Epidermal melanocyte (primary cell): ENCODE results near the gene TRIM7.
"Not testable (repeated sequence)": the region's sequence is repeated elsewhere in the genome, so short reads cannot be mapped to it uniquely, and the experiment has no call there.

Experiments
- DNase-seq: peaks from one replicate; pipeline ENCODE4 v3.0.0; 2011; ENCODE audit warnings: low spot score; ENCODE audit not compliant: insufficient read length

TRIM7 gene

DNA sequence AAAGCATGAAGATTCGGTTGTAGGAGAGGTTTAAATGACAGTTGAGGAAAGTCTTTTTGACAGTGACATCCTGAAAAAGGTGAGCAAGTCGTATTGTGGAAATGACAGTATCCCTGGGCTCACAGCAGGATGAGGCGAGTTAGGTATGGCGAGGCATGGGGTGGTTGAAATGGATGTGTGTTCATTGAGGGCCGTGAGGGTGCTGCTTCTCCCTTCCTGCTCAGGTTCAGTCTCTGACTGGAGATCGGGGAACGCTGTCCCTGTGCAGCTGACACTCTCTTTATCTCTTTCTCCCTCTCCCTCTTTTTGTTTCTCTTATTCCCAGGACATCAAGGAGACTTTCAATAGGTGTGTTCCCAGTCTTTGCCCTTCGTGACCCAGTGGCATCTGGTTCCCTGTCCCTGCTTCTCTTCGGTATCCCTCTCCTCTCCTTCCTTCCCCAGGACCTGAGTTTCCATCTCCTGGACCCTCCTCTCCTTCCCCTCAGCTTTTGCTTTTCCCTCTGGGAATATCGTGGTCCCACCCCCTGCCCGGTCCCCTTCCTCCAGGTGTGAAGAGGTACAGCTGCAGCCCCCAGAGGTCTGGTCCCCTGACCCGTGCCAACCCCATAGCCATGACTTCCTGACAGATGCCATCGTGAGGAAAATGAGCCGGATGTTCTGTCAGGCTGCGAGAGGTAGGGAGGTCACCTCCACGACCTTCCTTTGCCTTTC lies 28.2 kb upstream of the TRIM7 start:
- no peak for DNase-seq

DNA sequence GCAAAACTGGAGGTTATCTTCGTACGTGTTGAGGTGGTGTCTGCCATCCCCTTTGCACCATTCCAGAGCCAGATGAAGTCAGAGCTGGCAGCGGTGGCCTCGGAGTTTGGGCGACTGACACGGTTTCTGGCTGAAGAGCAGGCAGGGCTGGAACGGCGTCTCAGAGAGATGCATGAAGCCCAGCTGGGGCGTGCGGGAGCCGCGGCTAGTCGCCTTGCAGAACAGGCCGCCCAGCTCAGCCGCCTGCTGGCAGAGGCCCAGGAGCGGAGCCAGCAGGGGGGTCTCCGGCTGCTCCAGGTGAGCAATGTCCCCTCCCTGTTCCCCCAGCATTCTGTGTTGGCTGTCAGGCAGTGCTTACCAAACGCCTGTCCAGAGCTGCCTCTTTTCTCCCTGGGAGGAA lies 27.6 kb upstream of the TRIM7 start:
- DNase-seq, result no peak

DNA sequence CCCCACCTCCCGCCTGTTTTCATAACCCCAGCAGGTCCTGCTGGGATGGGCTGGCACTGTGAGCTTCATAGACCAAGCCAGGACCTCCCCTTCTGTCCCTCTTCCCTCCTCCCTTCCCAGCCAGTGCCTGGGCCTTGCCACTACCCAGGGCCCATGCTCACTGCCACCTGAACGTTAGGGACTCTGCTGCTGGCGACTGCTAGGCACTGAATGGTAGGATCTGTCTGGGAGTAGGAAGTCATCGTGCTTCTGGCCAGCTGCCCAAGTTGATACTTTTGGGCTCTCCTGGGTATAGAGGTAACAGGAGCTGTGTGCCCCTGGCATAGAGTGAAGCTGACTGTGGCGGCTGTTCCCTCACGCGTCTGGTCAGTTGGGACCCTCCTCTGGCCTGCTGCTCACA lies 26.4 kb upstream of the TRIM7 start:
- DNase-seq, result no peak

DNA sequence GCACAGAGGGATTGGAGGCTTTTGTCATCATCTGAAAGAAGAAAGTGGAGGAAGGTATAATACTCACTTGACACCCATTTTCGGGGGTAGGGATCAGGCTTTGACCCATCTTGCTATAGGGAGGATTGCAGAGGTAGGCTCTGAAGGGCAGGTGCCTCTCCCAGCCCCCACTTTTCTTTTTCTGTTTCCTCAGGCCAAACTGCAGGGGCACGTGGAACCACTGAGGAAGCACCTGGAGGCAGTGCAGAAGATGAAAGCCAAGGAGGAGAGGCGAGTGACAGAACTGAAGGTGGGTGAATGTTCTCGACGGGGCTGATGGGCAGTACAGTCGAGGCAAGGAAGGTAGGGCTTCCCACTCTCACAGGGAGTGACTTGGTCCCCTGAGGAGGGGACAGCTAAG lies 25.6 kb upstream of the TRIM7 start:
- no peak for DNase-seq

DNA sequence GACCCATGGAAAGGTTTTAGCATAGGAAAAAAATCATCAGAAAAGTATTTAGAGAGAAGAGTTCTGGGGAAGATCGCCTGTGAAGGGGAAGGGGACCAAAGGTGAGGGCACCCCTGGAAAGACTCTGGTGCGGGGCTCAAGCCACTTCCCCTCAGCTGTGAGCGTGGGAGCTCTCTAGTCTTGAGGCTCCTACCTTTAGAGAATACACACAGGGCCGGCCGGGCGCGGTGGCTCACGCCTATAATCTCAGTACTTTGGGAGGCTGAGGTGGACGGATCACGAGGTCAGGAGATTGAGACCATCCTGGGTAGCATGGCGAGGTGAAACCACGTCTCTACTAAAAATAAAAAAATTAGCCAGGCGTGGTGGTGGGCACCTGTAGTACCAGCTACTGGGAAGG lies 25.0 kb upstream of the TRIM7 start:
- DNase-seq, result no peak

DNA sequence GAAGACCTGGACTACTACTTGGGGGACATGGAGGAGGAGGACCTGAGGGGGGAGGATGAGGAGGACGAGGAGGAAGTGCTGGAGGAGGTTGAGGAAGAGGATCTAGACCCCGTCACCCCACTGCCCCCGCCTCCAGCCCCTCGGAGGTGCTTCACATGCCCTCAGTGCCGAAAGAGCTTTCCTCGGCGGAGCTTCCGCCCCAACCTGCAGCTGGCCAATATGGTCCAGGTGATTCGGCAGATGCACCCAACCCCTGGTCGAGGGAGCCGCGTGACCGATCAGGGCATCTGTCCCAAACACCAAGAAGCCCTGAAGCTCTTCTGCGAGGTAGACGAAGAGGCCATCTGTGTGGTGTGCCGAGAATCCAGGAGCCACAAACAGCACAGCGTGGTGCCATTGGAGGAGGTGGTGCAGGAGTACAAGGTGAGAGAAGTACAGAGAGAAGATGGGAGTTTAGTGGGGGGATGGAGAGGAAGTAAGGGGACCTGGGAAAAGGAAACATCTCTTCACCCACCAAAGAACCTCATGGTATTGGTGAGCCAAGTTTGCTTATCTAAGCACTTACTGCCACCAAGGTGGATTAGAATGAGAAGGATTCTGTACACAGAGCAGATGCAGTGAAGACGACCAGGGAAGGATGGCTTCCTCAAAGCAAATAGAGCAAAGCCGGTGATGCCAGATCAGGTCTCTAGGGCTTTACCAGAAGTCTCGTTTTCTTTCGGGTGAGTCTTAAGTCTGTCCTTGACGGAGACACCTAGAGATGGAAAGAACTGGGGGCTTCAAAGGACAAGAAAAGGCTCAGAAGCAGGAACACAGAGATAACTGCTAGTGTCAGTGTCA lies 19.6 kb upstream of the TRIM7 start:
- no peak for DNase-seq

DNA sequence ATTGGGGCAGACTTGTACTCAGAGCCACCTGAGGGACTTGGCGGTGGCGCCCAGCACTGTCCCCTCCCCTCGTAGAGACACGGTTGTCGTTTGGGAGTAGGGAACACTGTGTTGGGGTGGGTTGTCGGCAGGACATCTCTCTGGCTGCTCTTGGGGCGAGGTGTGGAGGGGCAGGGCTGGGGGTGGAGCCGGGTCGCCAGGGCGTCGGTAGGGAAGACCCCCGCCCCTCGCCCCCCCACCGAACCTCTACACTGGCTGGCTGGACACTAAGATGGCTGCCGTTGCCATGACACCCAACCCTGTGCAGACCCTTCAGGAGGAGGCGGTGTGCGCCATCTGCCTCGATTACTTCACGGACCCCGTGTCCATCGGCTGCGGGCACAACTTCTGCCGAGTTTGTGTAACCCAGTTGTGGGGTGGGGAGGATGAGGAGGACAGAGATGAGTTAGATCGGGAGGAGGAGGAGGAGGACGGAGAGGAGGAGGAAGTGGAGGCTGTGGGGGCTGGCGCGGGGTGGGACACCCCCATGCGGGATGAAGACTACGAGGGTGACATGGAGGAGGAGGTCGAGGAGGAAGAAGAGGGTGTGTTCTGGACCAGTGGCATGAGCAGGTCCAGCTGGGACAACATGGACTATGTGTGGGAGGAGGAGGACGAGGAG lies 18.9 kb upstream of the TRIM7 start:
- DNase-seq, result no peak

DNA sequence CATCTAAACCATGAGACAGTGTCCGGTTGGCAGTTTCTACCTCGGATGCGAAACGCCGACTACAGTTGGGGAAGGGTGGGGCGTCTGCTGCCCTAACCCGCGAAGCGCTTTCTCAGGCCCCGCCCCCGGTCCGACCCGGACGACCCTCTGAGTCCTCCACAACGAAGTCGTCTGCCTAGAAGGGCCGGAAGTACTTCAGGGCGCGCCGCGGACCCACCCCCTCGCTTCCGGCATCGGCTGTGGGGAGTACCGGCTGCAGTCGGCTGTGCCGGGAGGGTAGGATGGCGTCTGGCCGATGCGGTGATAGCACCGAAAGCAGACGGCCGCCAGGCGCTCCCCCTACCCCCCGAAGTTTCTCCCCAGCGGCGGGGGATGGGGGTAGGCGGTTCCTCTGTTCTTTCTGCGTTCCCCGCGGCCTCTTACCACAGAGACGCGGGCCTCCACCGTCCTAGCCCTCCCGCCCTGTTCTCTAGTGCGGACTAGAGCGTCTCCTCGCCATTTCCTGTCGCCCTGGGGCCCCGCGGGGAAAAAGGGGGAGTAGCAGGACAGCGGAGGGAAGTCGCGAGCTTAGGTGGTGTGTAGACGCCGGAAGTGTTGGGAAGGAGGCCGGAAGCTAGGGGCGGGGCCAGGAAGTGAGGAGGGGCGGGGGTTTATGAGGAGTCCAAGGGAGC lies 18.2 kb upstream of the TRIM7 start, which contains the start of gene TRIM41:
Gene TRIM41, plus strand, starts transcription at position 224 of the 671 bp plus-strand sequence. CDS start 719 bp downstream, outside the sequence.
- peak; percentile 94 for DNase-seq

DNA sequence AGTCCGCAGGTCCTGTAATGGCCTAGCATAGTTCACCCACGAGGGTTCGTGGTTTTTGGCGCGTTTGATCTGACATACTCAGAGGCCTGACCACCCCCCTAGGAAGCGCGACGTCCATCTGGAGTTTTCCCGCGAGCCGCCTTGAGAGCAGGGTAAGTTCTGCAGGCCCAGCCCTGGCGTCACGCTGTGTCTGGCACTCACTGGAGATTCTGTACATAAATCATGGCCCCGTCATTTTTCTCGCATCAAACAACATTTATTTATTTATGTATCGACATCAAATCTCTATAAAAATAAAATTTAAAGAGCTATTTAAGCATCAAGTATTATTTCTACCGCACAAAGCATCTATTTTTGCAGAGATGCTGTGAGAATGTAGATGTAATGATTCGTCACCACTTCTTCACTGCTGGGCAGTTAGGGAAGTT lies 17.6 kb upstream of the TRIM7 start:
- no peak for DNase-seq

DNA sequence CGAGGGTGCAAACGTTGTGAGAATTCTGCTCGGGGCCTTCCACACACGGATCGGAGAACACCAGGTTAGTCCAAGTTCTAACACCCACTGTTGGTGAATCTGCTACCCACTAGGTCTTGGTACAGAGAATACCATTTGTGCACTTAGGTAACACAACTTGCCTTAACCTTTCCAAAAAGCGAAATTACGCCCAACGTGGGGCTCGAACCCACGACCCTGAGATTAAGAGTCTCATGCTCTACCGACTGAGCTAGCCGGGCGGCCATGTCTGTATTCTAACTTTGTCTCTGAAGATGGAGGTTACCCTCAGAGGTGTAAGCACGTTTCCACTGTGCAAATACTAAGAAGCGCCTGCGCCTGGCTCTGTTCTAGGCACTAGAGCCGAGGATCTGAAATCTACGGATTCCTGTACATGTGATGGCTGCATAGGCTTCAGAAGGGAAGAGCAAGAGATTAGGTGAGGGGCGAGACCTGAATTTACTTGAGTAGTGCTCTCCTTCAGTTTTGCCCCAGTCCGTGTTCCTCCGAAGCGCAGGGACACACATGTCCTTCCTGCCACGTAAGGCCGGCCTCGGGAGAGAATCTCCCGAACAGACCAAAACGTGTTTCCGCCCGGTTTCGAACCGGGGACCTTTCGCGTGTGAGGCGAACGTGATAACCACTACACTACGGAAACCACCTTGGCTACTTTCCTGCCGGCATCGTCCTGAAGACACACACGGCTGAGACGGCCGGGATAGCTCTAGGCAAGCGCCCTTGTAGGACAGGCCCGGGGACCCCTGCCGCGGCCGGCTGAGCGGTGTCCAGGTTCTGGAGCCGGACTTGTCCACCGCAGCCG lies 17.0 kb upstream of the TRIM7 start:
- DNase-seq, result no peak

DNA sequence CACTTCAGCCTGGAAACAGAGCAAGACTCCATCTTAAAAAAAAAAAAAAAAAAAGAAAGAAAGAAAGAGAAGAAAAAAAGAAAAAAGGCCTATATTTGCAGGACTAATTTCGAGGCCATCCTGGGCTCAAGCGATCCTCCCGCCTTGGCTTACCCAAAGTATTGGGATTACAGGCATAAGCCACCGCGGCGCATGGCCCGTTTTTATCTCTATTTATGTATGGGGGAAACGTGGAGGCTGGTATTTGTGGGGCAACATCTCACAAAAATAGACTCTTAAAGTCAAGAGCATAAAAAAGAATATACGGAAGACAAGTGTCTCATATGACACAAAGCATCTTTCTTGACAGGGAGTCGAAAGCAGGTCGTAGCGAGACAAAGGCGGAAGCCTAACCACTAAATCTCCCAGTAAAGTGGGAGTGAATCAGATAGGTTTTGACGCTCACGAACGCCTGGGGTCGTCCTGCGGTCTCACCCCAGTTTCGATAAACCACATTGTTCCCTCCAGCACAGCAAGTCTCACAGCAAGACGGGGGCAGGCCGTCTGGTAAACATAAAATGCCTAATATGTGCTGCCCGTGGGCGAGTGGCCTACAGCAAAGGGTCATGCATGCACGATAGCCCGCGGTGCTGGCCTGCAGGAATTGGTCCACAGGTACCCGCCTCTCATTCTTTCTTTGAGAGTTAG lies 16.3 kb upstream of the TRIM7 start:
- DNase-seq, result no peak

DNA sequence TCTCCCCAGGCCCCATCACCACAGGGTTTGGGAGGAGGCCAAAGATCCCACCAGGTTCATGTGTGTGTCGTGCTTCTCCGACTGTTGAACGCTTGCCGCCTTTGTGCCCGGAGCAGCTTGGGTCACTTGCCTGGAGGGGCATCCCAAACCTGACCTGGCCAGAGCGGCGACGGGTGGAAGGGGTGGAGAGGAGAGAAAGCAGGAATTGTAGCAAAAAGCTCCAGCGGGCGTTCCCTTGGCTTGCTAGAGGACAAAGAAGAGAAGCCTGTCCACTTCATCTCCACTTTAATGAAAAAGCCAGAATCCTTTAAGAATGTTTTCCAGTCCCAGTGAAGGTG lies 15.2 kb upstream of the TRIM7 start:
- no peak for DNase-seq

DNA sequence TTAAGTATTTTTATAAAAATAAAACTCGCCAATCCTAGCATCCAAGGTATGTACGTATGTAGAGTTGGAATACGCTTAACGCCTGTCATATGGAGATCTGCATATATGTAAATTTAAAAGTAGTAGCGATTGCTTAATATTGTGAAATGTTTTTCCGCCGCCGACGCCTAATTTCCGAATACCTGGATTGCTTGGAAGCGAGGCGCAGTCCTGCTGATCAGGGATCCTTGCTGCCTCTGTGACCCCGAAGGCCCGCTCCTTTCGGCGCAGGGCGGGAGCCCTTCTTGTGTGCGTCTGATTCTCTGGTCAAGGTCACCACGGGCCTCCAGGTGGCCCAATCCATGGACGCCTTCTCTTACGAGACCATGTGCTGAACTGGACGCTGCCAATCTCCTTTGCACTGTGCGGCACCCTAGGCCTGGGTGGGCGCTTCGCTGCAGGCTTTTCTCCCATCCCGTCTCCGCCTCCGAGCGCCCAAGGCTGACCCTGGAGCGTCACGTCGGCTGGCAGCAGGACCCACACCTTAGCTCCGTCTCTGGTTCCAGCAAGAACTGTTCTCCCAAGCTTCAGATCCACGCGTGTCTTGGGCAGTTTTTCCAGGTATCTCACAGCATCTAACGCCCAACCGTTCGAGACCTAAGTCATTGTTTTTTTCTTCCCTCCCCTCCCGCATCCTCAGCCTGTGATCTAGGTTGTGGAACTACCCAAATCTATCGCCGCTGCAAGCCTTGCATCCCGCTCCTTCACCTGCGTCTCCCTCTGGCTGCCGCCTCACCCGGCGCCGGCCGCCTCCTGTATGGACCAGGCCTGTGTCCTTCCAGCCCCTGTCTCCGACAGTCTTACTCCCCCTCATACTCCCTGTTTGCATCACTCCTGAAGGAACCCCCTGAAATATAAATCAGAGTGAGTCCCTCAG lies 14.5 kb upstream of the TRIM7 start:
- no peak for DNase-seq

DNA sequence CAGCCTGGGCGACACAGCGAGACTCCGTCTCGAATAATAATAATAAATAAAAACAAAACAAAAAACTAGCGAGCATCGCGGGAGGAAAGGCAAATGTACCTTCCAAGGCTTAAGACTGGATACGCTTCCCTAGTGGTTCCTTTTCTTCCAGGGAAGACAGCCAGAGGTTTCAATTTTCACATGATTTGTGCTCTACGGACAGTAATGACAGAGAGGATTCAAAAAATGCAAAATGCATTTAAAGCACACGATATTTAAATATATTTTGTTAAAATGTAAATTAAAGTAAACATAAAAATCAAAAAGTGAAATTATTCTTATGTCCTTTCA lies 13.8 kb upstream of the TRIM7 start:
- no peak for DNase-seq

DNA sequence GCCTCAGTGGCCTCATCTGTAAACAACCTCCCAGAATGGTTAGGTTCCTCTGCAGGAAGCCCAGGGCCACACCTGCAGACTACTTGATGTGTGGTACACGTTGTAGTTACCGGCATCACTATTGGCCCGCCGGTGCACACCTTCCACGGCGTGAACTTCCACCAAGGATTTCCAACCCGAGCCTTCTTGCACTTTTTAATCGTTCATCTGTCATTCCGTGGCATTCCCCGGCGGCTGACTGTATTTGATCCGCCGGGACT lies 12.7 kb upstream of the TRIM7 start:
- no peak for DNase-seq

DNA sequence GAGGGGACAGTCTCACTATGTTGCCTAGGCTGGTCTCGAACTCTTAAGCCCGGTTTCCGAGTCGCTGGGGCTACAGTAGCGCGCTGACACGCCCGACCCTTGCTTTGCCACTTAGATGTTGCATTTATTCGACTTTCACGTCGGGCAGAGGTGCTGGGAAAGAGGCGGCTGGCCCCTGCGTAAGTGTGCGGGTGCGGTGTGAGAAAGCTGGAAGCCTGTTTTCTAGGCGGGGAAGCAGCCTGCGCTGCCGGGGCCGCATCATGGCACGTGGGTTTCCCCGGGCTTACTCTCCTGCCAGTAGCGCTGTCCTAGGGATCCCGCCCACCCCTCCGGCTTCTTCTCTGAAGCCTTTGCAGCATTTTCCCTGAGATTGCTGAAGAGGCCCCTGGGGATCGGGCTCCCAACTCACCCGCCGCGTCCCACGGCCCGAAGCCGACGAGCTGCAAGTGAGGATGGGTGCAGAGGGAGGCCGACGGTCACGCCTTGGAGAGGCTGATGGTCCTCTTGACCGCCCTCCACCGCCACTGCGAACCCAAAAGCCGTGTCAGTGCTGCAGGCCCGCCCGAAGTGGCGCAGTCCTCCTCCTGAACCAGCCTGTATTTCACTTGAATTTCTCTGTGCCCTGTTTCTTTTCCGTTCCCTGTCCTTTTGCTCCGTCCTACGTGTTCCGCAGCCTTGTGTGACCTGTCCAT lies 12.3 kb upstream of the TRIM7 start:
- DNase-seq, result no peak

DNA sequence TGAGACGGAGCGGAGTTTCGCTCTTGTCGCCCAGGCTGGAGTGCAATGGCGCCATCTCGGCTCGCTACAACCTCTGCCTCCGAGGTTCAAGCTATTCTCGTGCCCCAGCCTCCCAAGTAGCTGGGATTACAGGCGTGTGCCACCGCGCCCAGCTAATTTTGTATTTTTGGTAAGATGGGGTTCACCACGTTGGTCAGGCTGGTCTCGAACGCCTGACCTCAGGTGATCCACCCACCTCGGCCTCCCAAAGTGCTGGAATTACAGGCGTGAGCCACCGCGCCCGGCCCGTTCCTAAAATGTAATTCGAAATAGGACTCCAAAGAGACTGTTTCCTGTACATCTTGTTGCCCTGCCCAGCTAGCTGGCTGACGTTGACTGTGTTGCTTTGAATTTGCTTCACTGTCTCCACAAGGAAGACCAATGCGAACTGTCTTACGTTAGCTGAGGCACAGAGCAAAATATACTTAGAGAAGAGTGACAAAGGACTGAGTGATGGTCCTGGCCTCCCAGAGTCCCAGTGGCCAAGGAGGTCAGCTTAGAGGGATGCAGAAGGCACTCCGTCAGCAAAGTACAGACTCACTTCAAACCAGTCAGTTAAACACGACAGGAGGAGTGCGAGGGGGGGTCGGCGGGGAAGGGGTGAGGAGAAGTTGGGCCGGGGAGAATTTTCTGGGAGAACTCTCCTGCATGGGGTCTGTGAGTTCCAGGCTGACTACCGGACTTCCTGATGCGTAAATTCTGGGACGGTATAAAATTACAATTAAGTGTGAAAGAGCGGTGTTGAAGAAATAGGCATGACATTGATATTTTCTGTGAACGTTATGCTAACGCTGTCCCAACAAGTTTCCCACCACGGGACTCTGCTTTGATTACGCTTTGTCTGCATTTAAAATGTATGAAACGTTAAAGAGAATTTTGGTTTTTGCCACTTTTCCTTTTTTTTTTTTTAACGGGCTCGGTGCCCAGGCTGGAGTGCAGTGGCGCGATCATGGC lies 11.3 kb upstream of the TRIM7 start:
- DNase-seq, result no peak

DNA sequence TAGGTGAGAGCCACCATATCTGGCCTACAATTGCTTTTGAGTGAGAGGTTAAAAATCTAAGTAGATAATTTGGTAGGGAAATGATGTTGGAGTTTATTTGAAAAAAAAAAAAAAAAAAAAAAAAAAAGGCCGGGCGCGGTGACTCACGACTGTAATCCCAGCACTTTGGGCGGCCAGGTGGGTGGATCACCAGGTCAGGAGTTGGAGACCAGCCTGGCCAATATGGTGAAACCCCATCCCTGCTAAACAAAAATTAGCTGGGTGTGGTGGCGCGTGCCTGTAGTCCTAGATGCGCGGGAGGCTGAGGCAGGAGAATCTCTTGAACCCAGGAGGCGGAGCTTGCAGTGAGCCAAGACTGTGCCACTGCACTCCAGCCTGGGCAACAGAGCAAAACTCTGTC lies 9.3 kb upstream of the TRIM7 start:
- not testable (repeated sequence) for DNase-seq
